Neural cell (in vitro differentiated cells): ENCODE results near the gene TSTD1. TPM values are rescaled to one million over a fixed set of nuclear protein-coding genes. Genes with fewer than 3 reads are reported as not detected.

ENCODE experiments used
- H2AFZ ChIP-seq: fragments of 200-600, 300-800 bp; sonication (generic), shearing (Covaris generic); 2 replicates; pipeline ENCODE4 v1.6.0; 2014; ENCODE audit warnings: low read depth, mild to moderate bottlenecking, antibody characterized with exemption, low read length, moderate library complexity
- H3F3A ChIP-seq: fragments of 200-600 bp; shearing (Covaris generic); 2 replicates; pipeline ENCODE4 v1.6.1; 2016; ENCODE audit warnings: mild to moderate bottlenecking, moderate library complexity, mixed read lengths, antibody characterized with exemption, low read length; ENCODE audit not compliant: insufficient read depth, poor library complexity, severe bottlenecking
- H3K27ac ChIP-seq: fragments of 200-600, 300-800 bp; sonication (generic), shearing (Covaris generic); 2 replicates; pipeline ENCODE4 v1.5.1; 2014; ENCODE audit warnings: mild to moderate bottlenecking, low read length, moderate library complexity
- H3K27me3 ChIP-seq: fragments of 300-800, 200-600 bp; sonication (generic), shearing (Covaris generic); 2 replicates; pipeline ENCODE4 v1.6.0; 2014; ENCODE audit warnings: mild to moderate bottlenecking, low read depth, low read length, moderate library complexity; ENCODE audit not compliant: insufficient read depth
- H3K36me3 ChIP-seq: fragments of 300-800, 200-600 bp; sonication (generic), shearing (Covaris generic); 2 replicates; pipeline ENCODE4 v1.5.1; 2014; ENCODE audit warnings: mild to moderate bottlenecking, antibody characterized with exemption, low read length, moderate library complexity; ENCODE audit not compliant: insufficient read depth
- H3K4me2 ChIP-seq: fragments of 300-800, 200-600 bp; sonication (generic), shearing (Covaris generic); 2 replicates; pipeline ENCODE4 v1.6.0; 2014; ENCODE audit warnings: mild to moderate bottlenecking, low read length
- H3K4me3 ChIP-seq: fragments of 300-800, 200-600 bp; sonication (generic), shearing (Covaris generic); 2 replicates; pipeline ENCODE4 v1.5.1; 2014; ENCODE audit warnings: mild to moderate bottlenecking, low read length, moderate library complexity
- H3K79me2 ChIP-seq: fragments of 200-600 bp; shearing (Covaris generic); replicated peaks from 2 replicates; pipeline ENCODE4 v1.6.0; 2014; ENCODE audit warnings: mild to moderate bottlenecking, low read length, moderate library complexity; ENCODE audit not compliant: insufficient read depth
- H3K9ac ChIP-seq: fragments of 300-800, 200-600 bp; sonication (generic), shearing (Covaris generic); 2 replicates; pipeline ENCODE4 v1.6.1; 2016; ENCODE audit warnings: mild to moderate bottlenecking, low read length, mixed read lengths
- H3K9me2 ChIP-seq: fragments of 200-600 bp; shearing (Covaris generic); 2 replicates; pipeline ENCODE4 v1.6.1; 2016; ENCODE audit warnings: mild to moderate bottlenecking, low read length, mixed read lengths; ENCODE audit not compliant: insufficient read depth
- H3K9me3 ChIP-seq: fragments of 200-600, 300-800 bp; sonication (generic), shearing (Covaris generic); 2 replicates; pipeline ENCODE4 v1.6.1; 2016; ENCODE audit warnings: mild to moderate bottlenecking, mixed run types, low read length, moderate library complexity, mixed read lengths
- H4K20me1 ChIP-seq: fragments of 200-600 bp; shearing (Covaris generic); 2 replicates; pipeline ENCODE4 v1.6.1; 2016; ENCODE audit warnings: mild to moderate bottlenecking, mixed run types; ENCODE audit not compliant: insufficient read depth
- CTCF ChIP-seq: fragments of 450-650 bp; IDR thresholded peaks from 2 replicates; pipeline ENCODE4 v1.5.1; 2014; ENCODE audit warnings: antibody characterized with exemption, mild to moderate bottlenecking, moderate library complexity; ENCODE audit not compliant: poor library complexity, severe bottlenecking
- EP300 ChIP-seq: fragments of 450-650 bp; conservative IDR thresholded peaks from 2 replicates; pipeline ENCODE4 v1.6.1; 2014; ENCODE audit warnings: antibody characterized with exemption, mild to moderate bottlenecking, moderate library complexity; ENCODE audit not compliant: poor library complexity, severe bottlenecking
- EZH2 ChIP-seq: fragments of 200-600, 300-800 bp; shearing (Covaris generic), sonication (generic); IDR thresholded peaks from 2 replicates; pipeline ENCODE4 v1.6.1; 2014; ENCODE audit warnings: antibody characterized with exemption, low read length, borderline replicate concordance, mild to moderate bottlenecking; ENCODE audit not compliant: insufficient read depth, poor library complexity, severe bottlenecking
- MXI1 ChIP-seq: fragments of 450-650 bp; conservative IDR thresholded peaks from 2 replicates; pipeline ENCODE4 v1.6.1; 2014; ENCODE audit warnings: antibody characterized with exemption, mild to moderate bottlenecking; ENCODE audit not compliant: poor library complexity, severe bottlenecking
- POLR2AphosphoS5 ChIP-seq: IDR thresholded peaks from 2 replicates; pipeline ENCODE4 v1.6.1; 2012
- RAD21 ChIP-seq: fragments of 450-650 bp; conservative IDR thresholded peaks from 2 replicates; pipeline ENCODE4 v1.6.1; 2014; ENCODE audit warnings: antibody characterized with exemption, mild to moderate bottlenecking, moderate library complexity
- SMC3 ChIP-seq: fragments of 450-650 bp; conservative IDR thresholded peaks from 2 replicates; pipeline ENCODE4 v1.6.1; 2014; ENCODE audit warnings: antibody characterized with exemption, mild to moderate bottlenecking, moderate library complexity; ENCODE audit not compliant: poor library complexity
- TAF1 ChIP-seq: IDR thresholded peaks from 2 replicates; pipeline ENCODE4 v1.6.1; 2012; ENCODE audit warnings: low read depth
- polyA plus RNA-seq: library from polyadenylated mRNA; depleted of rRNA; stranded (reverse); fragments of >200 nt; gene quantifications from 2 replicates; pipeline ENCODE4 v1.2.3, GENCODE V29; 2014
- TF ChIP-seq, protein P1 (sequence below): IDR thresholded peaks from 2 replicates; pipeline ENCODE4 v1.6.1; 2012; ENCODE audit warnings: borderline replicate concordance

Gene TSTD1
- polyA plus RNA-seq, 1 donor from 2014 or later = 63.5 TPM

GRCh38 chr1:161069731-161070270 is 31.0 kb upstream of the TSTD1 start, which contains the start of gene ARHGAP30:
Gene ARHGAP30, minus strand, starts transcription at chr1:161069891. Its CDS starts 267 bp downstream, at chr1:161069624.
- TF ChIP-seq RAD21 = no peak
- no peak for TF ChIP-seq MXI1
- no peak for TF ChIP-seq CTCF
- TF ChIP-seq EP300 = no peak
- no peak for TF ChIP-seq TAF1
- no peak for TF ChIP-seq EZH2
- TF ChIP-seq SMC3 = no peak
- TF ChIP-seq POLR2AphosphoS5 = no peak
- TF ChIP-seq, protein P1, sequence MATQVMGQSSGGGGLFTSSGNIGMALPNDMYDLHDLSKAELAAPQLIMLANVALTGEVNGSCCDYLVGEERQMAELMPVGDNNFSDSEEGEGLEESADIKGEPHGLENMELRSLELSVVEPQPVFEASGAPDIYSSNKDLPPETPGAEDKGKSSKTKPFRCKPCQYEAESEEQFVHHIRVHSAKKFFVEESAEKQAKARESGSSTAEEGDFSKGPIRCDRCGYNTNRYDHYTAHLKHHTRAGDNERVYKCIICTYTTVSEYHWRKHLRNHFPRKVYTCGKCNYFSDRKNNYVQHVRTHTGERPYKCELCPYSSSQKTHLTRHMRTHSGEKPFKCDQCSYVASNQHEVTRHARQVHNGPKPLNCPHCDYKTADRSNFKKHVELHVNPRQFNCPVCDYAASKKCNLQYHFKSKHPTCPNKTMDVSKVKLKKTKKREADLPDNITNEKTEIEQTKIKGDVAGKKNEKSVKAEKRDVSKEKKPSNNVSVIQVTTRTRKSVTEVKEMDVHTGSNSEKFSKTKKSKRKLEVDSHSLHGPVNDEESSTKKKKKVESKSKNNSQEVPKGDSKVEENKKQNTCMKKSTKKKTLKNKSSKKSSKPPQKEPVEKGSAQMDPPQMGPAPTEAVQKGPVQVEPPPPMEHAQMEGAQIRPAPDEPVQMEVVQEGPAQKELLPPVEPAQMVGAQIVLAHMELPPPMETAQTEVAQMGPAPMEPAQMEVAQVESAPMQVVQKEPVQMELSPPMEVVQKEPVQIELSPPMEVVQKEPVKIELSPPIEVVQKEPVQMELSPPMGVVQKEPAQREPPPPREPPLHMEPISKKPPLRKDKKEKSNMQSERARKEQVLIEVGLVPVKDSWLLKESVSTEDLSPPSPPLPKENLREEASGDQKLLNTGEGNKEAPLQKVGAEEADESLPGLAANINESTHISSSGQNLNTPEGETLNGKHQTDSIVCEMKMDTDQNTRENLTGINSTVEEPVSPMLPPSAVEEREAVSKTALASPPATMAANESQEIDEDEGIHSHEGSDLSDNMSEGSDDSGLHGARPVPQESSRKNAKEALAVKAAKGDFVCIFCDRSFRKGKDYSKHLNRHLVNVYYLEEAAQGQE = no peak
- no peak within 1 kb of the TSS for H3K9ac ChIP-seq
- H3K4me2 ChIP-seq = no peak within 1 kb of the TSS
- no peak within 1 kb of the TSS for H3K27ac ChIP-seq
- no peak within 1 kb of the TSS for H2AFZ ChIP-seq
- no peaks in the 10 kb centered on the region for H4K20me1 ChIP-seq
- no peaks in the 10 kb centered on the region for H3K9me3 ChIP-seq
- no peaks in the 10 kb centered on the region for H3K27me3 ChIP-seq
- no peak within 1 kb of the TSS for H3K4me3 ChIP-seq
- H3K36me3 ChIP-seq = no peaks in the 10 kb centered on the region
- no peaks in the 10 kb centered on the region for H3K79me2 ChIP-seq
- H3K9me2 ChIP-seq = no peaks in the 10 kb centered on the region
- no peaks in the 10 kb centered on the region for H3F3A ChIP-seq

DNA sequence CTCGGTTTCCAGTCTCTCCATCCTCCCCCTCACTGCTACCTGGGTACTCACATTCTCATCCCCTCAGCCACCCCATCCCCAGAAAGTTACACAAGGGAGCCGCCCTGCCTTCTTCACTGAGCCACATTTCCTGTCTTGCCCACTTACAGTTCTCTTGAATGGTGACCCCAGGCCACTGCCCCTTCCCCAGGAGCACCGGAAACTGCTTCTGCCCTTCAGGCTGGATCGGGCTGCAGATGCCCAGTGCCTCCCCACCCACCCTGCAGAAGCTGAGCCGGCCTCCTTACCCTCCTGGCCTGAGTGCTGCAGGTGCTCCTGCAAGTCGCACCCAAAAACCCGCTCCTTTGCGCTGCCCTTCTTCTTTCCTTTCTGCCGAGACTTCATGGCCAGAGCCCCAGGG is 30.5 kb upstream of the TSTD1 start:
- Histone ChIP-seq H2AFZ (no peak overlapping the region), H3K27ac (no peak overlapping the region), H3K9ac (no peak overlapping the region), H3K9me3 (no peaks in the 10 kb centered on the region), H4K20me1 (no peaks in the 10 kb centered on the region), H3F3A (no peaks in the 10 kb centered on the region), H3K79me2 (no peaks in the 10 kb centered on the region), H3K27me3 (no peaks in the 10 kb centered on the region), H3K36me3 (no peaks in the 10 kb centered on the region), H3K4me2 (no peak overlapping the region), H3K4me3 (no peak overlapping the region), H3K9me2 (no peaks in the 10 kb centered on the region)
- no peak for TF ChIP-seq EP300
- TF ChIP-seq, protein P1 = no peak
